Cardiac fibroblast (primary cell): ENCODE measurements around the gene GRK5.

Experiments used
- DNase-seq, 2 donors: peaks; one replicate each; pipeline versions ENCODE4 v3.0.0 to v3.0.0-alpha.2; 2010; ENCODE audit warnings: low read depth in 2 of 2
- H3K4me3 ChIP-seq, 2 donors: replicated peaks in 1 of 2; 1 replicate in 1 of 2; 2 replicates in 1 of 2; pipeline ENCODE4 v1.5.1; 2011; ENCODE audit warnings: low read depth in 2 of 2, low read length in 2 of 2, mild to moderate bottlenecking in 2 of 2, moderate library complexity in 1 of 2
- CTCF ChIP-seq: IDR thresholded peaks from one replicate; pipeline ENCODE4 v1.5.1; 2011; ENCODE audit warnings: low read depth, mild to moderate bottlenecking, low read length, inconsistent platforms

The GRK5 gene

GRCh38 chr10:119207366-119207666, at the start of gene GRK5:
Gene GRK5 (plus strand): TSS chr10:119207571. CDS start chr10:119207918, 347 bp downstream.
- no peak for TF ChIP-seq CTCF
- peak; percentile 96 to 99 for DNase-seq
- H3K4me3 ChIP-seq: peak within 1 kb of the TSS; percentile 64 to 90

GRCh38 chr10:119159332-119159731, 48.0 kb upstream of the GRK5 start:
- no peak overlapping the region for H3K4me3 ChIP-seq
- TF ChIP-seq CTCF: no peak
- no peak for DNase-seq

GRCh38 chr10:119161680-119162451, 45.5 kb upstream of the GRK5 start:
- H3K4me3 ChIP-seq: no peak overlapping the region
- no peak for TF ChIP-seq CTCF
- DNase-seq: peak in 1 of 2 donors; percentile 31

- no peak for TF ChIP-seq CTCF
- H3K4me3 ChIP-seq: no peak overlapping the region
- no peak for DNase-seq
Observed at GRCh38 chr10:119162452-119163092, 44.8 kb upstream of the GRK5 start.

GRCh38 chr10:119165171-119166117, 41.9 kb upstream of the GRK5 start, which contains the start of gene SFXN4:
Gene SFXN4 (minus strand): TSS chr10:119165714. CDS start chr10:119165647, 67 bp downstream.
- peak; percentile 57 to 58 for DNase-seq
- H3K4me3 ChIP-seq: peak within 1 kb of the TSS; percentile 64 to 69
- TF ChIP-seq CTCF: no peak

- H3K4me3 ChIP-seq: peak overlapping the region; percentile 64 to 69
- no peak for DNase-seq
- no peak for TF ChIP-seq CTCF
Observed at GRCh38 chr10:119166118-119166500, 41.3 kb upstream of the GRK5 start.
